ENCODE data around the gene RBM8A. TPM values are rescaled to one million over a fixed set of nuclear protein-coding genes. Genes with fewer than 3 reads are reported as not detected.

The RBM8A gene
- total RNA-seq, result 51.3 TPM
- 107 TPM for polyA plus RNA-seq

DNA sequence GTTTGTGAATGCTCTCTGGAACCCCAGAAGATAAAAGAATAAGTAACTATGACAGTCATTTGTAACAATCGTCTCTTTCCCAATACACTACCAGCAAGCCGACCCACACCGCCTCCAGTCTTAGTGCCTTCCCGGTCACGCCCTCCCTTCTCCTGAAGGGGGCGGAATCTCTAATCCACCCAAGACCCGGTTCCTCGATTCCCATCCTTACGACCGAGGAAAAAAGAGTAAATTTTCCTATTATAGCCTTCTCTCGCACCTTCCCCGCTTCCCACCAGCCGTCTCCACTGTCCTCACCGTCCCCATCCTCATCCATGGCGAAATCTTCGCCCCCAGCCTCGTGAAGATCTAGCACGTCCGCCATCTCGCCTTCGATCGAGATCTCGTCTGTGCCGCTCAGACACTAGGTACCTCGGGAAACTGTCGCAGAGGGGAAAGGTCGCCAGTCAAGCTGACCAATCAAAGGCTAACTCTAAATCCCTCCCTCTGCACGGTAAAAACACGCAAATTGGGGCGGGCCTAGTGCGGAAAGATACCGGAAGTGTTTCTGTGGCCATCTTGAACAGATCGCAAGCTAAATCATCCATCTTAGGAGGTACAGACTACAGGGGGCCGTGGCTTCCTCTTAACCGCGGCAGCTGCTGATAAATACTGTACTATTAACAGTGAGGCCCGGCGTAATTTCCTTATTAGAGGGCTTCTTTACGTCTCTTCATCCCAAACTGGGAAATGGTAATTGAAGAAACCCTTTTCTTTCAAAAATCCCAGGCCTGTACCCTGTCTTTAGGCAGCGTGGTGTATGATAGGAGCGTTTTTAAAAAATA is at the start of gene RBM8A:
RBM8A (minus strand) TSS at position 422 of the 824 bp plus-strand sequence; CDS start at position 364, 58 bp downstream.
- Histone ChIP-seq H3K36me3 (ENCODE audit: insufficient read depth) (peaks cover 4% of the 10 kb centered on the region), H3K27ac (ENCODE audit: low read depth) (peak within 1 kb of the TSS; percentile 87), H3K4me1 (ENCODE audit: insufficient read depth) (no peaks in the 10 kb centered on the region), H3K4me3 (ENCODE audit: low read depth, low read length) (peak within 1 kb of the TSS; percentile 56)
- peak; percentile 97 for DNase-seq (ENCODE audit: extremely low spot score)
- under 1% methylated on average over 41 of the region's 41 CpGs for WGBS

- Histone ChIP-seq H3K4me3 (ENCODE audit: low read depth, low read length) (no peak overlapping the region), H3K27ac (ENCODE audit: low read depth) (peak overlapping the region; percentile 73), H3K36me3 (ENCODE audit: insufficient read depth) (peaks cover 2% of the 10 kb centered on the region), H3K4me1 (ENCODE audit: insufficient read depth) (no peaks in the 10 kb centered on the region)
- no peak for DNase-seq (ENCODE audit: extremely low spot score)
- 77% methylated on average over 5 of the region's 5 CpGs for WGBS
These were observed 49.7 kb upstream of the RBM8A start for GRCh38 chr1:145977016-145977415.

GRCh38 chr1:145975216-145975615 is 47.9 kb upstream of the RBM8A start:
- 74% methylated on average over 4 of the region's 4 CpGs for WGBS
- no peak for DNase-seq (ENCODE audit: extremely low spot score)
- no peaks in the 10 kb centered on the region for H3K4me1 ChIP-seq (ENCODE audit: insufficient read depth)
- H3K4me3 ChIP-seq (ENCODE audit: low read depth, low read length), result no peak overlapping the region
- peaks cover 2% of the 10 kb centered on the region for H3K36me3 ChIP-seq (ENCODE audit: insufficient read depth)
- no peak overlapping the region for H3K27ac ChIP-seq (ENCODE audit: low read depth)

GRCh38 chr1:145974721-145975120 is 47.4 kb upstream of the RBM8A start:
- Histone ChIP-seq H3K36me3 (ENCODE audit: insufficient read depth) (peaks cover 2% of the 10 kb centered on the region), H3K4me1 (ENCODE audit: insufficient read depth) (no peaks in the 10 kb centered on the region), H3K4me3 (ENCODE audit: low read depth, low read length) (no peak overlapping the region), H3K27ac (ENCODE audit: low read depth) (no peak overlapping the region)
- DNase-seq (ENCODE audit: extremely low spot score), result no peak
- WGBS, result 83% methylated on average over 7 of the region's 7 CpGs

GRCh38 chr1:145972580-145972979 is 45.3 kb upstream of the RBM8A start:
- Histone ChIP-seq H3K4me1 (ENCODE audit: insufficient read depth) (no peaks in the 10 kb centered on the region), H3K36me3 (ENCODE audit: insufficient read depth) (peaks cover 2% of the 10 kb centered on the region)
- 74% methylated on average over 7 of the region's 7 CpGs for WGBS

DNA sequence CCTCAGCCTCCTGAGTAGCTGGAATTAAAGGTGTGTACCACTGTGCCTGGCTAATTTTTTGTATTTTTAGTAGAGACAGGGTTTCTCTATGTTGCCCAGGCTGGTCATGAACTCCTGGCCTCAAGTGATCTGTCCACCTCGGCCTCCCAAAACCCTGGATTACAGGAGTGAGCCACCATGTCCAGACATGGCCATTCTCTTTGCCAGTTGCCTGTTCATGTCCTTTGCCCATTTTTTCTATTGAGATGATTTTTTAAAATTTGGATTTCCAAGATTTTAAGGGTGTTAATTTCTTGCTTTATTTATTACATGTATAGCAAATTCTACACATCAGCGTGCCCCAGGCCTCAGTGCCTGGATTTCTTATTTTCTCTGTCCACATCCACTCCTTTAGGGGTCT is 40.0 kb upstream of the RBM8A start:
- Histone ChIP-seq H3K36me3 (ENCODE audit: insufficient read depth) (no peaks in the 10 kb centered on the region), H3K4me1 (ENCODE audit: insufficient read depth) (peaks cover 1% of the 10 kb centered on the region), H3K27ac (ENCODE audit: low read depth) (no peak overlapping the region), H3K4me3 (ENCODE audit: low read depth, low read length) (no peak overlapping the region)
- 97% methylated on average over 2 of the region's 2 CpGs for WGBS
- no peak for DNase-seq (ENCODE audit: extremely low spot score)

More at GRCh38 chr1:145972580-145972979, 45.3 kb upstream of the RBM8A start:
- Histone ChIP-seq H3K27ac (ENCODE audit: low read depth) (no peak overlapping the region), H3K4me3 (ENCODE audit: low read depth, low read length) (no peak overlapping the region)
- DNase-seq (ENCODE audit: extremely low spot score), result no peak

DNA sequence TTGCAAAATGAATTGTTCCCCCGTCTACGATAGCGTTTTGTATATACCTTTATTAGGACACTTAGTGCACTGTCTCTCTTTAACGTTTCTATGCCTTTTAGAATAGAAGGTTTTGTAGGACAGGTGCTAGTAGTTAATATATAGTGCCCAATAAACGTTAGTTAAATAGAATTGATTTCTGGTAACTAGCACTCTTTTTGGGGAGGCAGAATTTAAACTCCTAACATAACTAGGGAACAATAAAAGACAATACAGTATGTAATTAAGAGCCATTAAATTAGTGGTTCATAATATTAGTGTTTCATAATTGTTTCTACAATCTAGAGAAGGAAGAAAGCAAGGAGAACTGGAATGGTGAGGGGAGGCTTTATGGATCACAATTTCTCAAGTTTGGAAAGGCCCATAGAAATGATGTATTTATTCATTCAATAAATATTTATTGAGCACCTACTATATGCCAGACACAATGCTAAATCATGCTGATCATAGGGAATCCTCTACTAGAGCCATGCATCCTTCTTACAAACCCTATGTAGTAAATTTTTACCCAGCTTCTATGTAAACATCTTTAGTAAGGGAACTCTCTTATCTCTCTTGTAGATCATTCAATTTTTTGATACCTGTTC is 37.9 kb upstream of the RBM8A start:
- peaks cover 1% of the 10 kb centered on the region for H3K4me1 ChIP-seq (ENCODE audit: insufficient read depth)
- no peak overlapping the region for H3K27ac ChIP-seq (ENCODE audit: low read depth)
- no peaks in the 10 kb centered on the region for H3K36me3 ChIP-seq (ENCODE audit: insufficient read depth)
- WGBS, result 2% methylated on average over 5 of the region's 5 CpGs
- peak overlapping the region; percentile 61 for H3K4me3 ChIP-seq (ENCODE audit: low read depth, low read length)
- DNase-seq (ENCODE audit: extremely low spot score), result no peak

DNA sequence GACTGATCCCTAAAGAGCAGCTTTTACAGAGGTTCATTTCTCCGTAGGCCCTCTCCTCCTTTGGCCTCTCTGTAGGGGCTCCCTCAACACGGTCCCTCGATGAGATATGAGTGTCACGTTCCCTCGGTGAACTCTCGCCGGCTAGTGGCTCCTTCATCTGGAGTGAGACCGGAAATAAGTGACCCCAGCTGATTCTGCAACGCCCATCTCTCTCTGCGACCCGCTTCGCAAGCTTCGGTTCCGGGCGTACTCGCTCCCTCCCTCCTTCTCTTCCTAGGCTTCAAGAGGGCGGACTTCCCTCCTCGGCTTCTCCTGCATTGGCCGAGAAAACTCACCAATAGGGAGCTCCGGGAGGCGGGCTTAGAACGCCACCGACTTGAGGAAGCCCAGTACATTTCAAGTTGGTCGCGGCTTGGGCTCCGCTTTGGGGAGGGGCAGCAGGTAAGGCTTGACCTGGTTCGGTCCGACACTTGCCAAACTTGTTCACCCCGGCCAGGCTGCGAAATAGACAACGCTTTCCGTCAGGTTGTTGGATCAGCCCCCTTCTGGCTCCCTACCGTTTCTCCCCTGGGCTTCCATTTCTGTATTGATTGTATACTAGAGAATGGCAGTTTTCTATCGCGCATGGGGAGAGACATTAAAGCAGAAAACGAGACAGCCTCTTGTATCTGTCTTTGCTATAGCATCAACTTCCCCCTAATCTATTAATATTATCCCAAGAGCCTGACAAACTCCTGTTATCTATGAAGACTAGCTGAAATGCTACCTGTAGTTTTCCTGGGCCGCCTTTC is 37.2 kb upstream of the RBM8A start, which contains the start of the genes ANKRD34A and POLR3GL:
ANKRD34A (minus strand) TSS at position 248 of the 791 bp plus-strand sequence. CDS start 2,816 bp downstream, outside the sequence.
POLR3GL (plus strand) TSS at position 363 of the 791 bp plus-strand sequence. CDS start 10,176 bp downstream, outside the sequence.
- WGBS, result 1% methylated on average over 37 of the region's 37 CpGs
- peaks cover 1% of the 10 kb centered on the region for H3K4me1 ChIP-seq (ENCODE audit: insufficient read depth)

GRCh38 chr1:145963265-145964019 is 36.2 kb upstream of the RBM8A start:
- Histone ChIP-seq H3K4me3 (ENCODE audit: low read depth, low read length) (peak overlapping the region; percentile 61), H3K27ac (ENCODE audit: low read depth) (peak overlapping the region; percentile 33), H3K36me3 (ENCODE audit: insufficient read depth) (no peaks in the 10 kb centered on the region), H3K4me1 (ENCODE audit: insufficient read depth) (peaks cover 1% of the 10 kb centered on the region)
- DNase-seq (ENCODE audit: extremely low spot score), result no peak
- 16% methylated on average over 5 of the region's 5 CpGs for WGBS

More for the DNA sequence above, 37.2 kb upstream of the RBM8A start, which contains the start of the genes ANKRD34A and POLR3GL:
- H3K27ac ChIP-seq (ENCODE audit: low read depth), result peak within 1 kb of the TSS; percentile 75
- H3K36me3 ChIP-seq (ENCODE audit: insufficient read depth), result no peaks in the 10 kb centered on the region
- DNase-seq (ENCODE audit: extremely low spot score), result peak; percentile 92
- H3K4me3 ChIP-seq (ENCODE audit: low read depth, low read length), result peak within 1 kb of the TSS; percentile 61

DNA sequence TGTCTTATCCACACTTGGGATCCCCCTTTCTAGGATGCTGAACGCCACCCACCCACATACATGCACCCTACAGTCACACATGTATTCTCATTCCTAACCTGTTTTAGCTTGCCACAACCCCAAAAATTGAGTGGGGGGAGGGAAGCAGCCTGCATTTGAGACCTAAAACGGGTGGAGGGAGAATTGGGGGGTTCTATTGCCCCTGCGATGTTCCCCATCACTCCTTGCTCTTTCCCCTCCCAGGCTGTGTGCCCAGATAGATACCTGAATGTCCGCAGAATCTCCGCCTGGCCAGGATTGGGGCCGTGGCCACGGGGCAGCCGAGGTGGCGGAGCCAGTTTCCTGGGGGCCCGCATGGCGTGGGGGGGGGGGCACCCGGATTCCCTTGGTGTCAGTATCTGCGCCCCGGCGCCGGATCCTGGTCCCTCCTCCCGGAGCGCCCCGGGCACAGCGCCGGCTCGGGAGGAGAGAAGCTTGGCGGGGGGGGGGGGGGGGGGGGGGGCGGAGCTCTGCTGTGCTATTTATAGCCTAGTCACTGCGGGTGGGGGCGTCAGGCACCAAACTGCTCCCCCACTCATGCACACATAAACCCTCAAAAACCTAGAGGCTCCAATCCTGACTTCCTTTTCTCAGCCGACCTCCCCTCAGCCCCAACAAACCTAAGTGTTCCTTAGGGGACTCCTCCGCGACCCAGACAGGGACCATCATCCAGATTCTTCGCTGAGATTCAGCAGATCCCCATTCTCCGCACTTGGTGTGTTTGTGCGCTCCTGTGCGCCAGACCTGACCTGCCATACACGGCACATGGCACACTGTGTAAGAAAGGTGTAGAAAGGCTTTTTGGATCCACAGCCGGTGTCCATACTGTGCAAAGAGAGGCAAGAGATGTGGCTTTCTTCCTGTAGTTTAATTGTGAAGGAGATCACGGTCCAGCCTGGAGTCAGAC is 35.1 kb upstream of the RBM8A start:
- Histone ChIP-seq H3K27ac (ENCODE audit: low read depth) (peak overlapping the region; percentile 28), H3K36me3 (ENCODE audit: insufficient read depth) (no peaks in the 10 kb centered on the region), H3K4me3 (ENCODE audit: low read depth, low read length) (peak overlapping the region; percentile 50), H3K4me1 (ENCODE audit: insufficient read depth) (peaks cover 1% of the 10 kb centered on the region)
- no peak for DNase-seq (ENCODE audit: extremely low spot score)
- 3% methylated on average over 33 of the region's 36 CpGs for WGBS

GRCh38 chr1:145961425-145962156 is 34.3 kb upstream of the RBM8A start:
- DNase-seq (ENCODE audit: extremely low spot score), result no peak
- H3K36me3 ChIP-seq (ENCODE audit: insufficient read depth), result no peaks in the 10 kb centered on the region
- peak overlapping the region; percentile 50 for H3K4me3 ChIP-seq (ENCODE audit: low read depth, low read length)
- under 1% methylated on average over 57 of the region's 57 CpGs for WGBS
- H3K27ac ChIP-seq (ENCODE audit: low read depth), result peak overlapping the region; percentile 28
- H3K4me1 ChIP-seq (ENCODE audit: insufficient read depth), result peaks cover 1% of the 10 kb centered on the region
